GM18868 (cell line): ENCODE measurements around the gene RFX4.
"Not testable (repeated sequence)": the region's sequence is repeated elsewhere in the genome, so short reads cannot be mapped to it uniquely, and the experiment has no call there.

Source experiments
- ATAC-seq: cut with Tn5 transposase; IDR thresholded peaks from one replicate; pipeline ENCODE4 v1.9.1; 2021; ENCODE audit warnings: mild to moderate bottlenecking, moderate library complexity; ENCODE audit not compliant: unreplicated experiment

RFX4 gene

DNA sequence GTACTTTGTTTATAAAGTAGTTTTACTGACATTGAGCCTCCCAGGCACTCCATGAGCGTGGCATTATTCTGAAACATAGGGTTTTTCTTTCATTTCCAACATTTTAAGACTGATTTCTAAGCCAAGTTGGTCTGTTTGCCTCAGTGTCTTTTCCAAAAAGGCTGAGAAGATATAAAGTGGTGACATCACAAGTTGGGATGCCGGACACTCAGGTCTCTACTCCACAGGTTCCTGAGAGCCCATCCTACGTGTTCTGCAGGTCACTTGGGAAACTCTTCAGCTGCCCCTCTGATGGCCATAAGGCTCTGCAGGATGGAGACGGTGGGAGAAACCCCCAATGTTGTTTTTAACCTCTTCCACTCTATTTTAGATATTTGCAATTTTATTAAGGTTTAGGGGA is 6.0 kb downstream of the RFX4 start:
- ATAC-seq = no peak

DNA sequence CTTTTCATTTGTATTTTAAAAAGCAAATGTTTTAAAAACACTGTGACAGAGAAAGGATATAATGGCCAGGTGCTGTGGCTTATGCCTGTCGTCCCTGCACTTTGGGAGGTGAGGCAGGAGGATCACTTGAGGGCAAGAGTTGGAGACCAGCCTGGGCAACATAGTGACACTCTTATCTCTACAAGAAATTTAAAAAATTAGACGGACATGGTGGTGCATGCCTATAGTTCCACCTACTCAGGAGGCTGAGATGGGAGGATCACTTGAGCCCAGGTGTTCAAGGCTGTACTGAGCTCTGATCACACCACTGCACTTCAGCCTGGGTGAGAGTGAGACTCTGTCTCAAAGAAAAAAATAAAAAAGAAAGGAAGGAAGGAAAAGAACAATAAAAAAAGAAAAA is 7.8 kb downstream of the RFX4 start:
- no peak for ATAC-seq

DNA sequence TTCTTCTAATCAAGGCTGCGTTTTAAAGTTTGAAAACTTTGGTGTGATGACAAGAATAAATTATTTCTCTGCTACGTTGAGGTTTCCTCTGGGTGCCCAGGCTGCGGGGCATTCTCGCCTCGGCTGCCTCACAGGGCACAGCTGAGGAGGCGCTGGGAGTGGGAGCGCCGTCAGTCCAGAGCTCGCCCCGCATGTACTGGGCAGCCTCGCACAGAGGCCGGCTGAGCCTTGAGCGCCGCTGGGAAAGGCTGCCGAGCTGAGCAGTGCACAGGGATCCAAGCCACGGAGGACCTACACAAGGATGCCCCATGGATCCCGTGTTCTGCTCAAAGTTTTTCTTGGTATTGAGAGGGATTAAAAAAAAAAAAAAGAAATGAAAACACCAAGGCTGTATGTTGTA is 11.6 kb downstream of the RFX4 start:
- no peak for ATAC-seq

DNA sequence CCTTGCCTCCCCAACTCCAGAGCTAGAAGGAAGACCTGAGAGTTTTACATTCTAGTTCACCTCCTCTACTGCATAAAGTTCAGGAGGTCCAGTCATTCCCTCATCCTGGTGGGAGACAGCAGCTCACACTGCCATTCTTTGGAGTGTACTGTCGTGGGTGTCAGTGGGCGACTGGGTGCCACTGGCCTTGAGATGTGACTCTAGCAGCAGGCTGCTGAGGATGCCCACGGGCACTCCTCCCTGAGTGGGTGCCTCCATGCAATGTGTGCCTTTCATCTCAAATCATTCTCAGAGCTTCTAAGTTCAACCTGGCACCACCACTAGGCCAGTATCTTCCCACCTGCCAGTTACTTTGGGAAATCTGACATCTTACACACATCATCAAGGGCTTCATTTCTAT is 12.5 kb downstream of the RFX4 start:
- ATAC-seq = no peak

DNA sequence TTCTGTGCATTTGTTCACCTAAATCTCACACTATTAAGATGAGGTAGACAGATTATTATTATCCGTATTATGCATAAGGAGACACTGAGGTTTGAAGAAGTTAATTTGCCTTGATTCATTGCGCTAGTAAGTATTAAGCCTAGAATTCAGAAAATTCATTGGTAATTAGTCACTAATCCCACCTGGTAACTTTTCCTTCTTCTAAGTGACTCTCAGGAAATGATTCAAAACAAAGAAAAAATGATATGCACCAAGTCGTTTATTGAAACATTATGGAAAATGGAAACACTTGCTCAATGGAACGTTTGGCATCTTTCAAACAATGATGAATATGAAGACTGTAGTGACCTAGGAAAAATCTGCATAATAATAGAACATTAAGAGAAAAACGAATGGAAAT is 15.2 kb downstream of the RFX4 start:
- no peak for ATAC-seq

DNA sequence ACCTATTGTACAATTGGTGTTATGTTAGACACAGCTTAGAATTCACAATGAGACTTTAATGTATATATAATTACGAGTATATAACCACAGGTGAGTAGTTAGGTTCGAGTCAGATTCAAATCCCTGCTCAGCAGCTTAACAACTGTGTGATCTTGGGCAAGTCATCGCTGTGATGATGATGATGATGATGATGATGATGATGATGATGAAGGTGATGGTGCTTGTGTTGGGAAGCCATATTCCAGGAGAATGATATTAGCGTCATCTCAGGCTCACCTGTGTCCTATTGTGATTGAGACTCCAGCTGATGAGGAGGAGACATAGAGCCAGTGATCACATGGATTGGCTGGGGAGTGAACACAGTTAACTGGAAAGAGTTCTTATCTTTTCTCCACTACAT is 16.5 kb downstream of the RFX4 start:
- ATAC-seq = no peak

DNA sequence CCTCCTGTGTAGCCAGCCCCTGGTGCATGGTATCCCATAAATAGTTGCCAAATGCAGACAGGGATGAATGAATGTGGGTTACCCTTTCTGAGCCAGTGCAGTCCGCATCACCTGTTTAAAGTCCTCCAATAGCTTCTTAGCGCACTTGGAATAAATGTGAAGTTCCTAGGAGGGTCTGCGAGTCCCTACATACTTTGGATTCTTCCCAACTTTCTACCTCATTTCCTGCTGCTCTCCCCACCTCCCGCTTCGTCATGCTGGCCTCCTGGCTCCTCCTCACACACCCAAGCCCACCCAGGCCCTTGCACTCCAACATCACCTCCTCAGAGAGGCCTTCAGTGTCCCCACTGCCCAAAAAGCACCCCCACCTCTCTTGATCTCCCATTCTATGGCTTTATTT is 17.7 kb downstream of the RFX4 start:
- no peak for ATAC-seq

DNA sequence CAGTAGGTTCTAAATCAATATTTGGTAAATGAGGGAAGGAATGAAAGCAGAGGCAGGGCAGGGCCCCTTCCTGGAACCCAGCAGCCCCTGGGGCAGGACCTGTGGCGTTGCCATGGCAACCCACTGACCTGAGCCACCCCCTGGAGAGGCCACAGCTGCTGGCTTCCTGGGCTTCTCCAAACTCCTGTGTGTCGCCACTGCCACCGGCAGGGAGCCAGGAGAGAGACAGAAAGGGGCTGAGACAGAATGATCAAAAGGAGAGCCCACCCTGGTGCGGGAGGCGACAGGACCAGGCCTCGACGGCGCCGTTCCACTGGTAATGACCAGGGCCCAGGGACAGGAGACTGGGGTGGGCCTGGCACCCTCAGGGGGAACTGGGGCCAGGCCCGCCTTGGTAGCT is 18.2 kb downstream of the RFX4 start:
- no peak for ATAC-seq

DNA sequence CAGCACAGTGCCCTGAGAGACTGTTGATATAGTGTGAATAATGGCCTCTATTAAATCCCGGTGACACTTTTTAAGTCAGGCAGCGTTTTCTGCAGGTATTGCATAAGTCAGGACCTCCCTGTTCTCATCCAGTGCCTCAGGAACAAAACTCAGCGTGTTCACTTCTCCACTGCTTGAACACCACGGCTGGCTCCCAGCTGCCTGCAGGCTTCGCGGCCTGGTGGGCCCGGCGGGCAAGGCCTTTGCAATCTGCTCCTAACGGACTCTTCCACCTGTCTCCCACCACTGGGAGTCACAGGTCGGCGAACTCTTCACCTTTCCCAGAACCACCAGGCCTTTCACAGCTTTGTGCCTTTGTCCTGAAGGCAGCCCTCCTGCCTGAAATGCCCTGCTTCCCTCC is 18.7 kb downstream of the RFX4 start:
- ATAC-seq = no peak

DNA sequence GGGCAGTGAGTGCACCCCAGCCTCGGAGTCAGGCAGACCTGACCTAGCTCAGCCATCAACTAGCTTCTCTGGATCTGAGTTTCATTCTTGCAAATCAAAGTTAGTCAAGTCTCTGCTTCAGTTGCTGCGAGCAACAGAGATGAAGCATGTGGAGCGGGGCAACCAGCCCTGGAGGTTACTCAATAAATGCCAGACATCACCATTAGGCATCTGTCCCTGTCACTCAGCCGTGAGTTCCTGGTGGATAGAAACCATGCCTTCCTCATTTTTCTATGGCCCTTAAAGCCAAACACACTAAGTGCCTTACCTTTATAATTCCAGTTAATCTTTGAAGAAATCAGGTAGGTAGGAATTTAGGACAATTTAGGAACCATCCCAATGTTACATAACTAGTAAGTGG is 19.3 kb downstream of the RFX4 start:
- ATAC-seq = no peak

DNA sequence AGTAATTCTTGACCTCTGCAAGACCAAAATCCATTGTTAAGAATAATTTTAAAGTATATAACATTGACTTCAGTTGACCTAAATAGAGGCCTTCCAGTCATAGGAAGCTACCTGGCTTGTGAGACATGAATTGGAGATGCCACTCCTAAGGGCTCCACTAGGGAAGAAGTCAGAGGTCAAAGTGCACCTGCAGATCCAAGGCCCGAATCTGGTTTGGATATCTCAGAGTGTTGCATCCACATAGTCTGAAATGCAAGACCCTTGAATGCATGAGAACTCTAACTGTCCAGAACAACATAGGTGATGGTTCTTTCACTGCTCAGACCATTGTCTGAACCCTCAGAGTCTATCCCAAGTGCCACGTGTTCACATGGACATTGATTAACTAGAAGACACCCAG is 22.4 kb downstream of the RFX4 start:
- ATAC-seq = no peak

DNA sequence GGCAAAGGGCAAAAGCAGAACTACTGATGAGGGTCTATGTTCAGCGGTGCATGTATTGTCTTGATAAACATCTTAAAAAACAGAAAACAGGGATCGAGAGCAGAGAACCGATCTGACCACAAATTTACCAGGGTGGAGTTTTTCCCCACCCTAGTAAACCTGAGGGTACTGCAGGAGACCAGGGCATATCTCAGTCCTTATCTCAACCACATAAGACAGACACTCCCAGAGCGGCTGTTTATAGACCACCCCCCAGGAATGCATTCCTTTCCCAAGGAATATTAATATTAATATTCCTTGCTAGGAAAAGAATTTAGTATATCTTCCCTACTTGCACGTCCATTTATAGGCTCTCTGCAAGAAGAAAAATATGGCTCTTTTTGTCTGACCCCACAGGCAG is 37.8 kb downstream of the RFX4 start:
- not testable (repeated sequence) for ATAC-seq

DNA sequence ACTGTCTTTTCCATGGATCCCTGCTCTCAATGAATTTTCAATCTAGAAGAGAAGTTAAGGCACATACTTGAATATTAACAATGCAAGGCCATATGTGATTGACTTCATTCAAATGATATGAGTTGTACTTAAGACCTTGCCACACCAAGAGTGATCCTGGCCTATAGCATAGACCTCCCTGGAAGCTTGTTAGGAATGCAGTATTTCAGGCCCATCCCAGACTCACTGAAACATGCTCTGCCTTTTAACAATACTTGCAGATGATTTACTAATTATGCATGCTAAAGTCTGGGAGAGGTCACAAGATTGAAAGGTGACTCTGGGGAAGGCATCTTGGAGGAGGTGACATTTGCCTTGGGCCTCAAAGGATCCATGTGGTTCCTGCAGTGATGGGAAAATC is 43.2 kb downstream of the RFX4 start:
- no peak for ATAC-seq

DNA sequence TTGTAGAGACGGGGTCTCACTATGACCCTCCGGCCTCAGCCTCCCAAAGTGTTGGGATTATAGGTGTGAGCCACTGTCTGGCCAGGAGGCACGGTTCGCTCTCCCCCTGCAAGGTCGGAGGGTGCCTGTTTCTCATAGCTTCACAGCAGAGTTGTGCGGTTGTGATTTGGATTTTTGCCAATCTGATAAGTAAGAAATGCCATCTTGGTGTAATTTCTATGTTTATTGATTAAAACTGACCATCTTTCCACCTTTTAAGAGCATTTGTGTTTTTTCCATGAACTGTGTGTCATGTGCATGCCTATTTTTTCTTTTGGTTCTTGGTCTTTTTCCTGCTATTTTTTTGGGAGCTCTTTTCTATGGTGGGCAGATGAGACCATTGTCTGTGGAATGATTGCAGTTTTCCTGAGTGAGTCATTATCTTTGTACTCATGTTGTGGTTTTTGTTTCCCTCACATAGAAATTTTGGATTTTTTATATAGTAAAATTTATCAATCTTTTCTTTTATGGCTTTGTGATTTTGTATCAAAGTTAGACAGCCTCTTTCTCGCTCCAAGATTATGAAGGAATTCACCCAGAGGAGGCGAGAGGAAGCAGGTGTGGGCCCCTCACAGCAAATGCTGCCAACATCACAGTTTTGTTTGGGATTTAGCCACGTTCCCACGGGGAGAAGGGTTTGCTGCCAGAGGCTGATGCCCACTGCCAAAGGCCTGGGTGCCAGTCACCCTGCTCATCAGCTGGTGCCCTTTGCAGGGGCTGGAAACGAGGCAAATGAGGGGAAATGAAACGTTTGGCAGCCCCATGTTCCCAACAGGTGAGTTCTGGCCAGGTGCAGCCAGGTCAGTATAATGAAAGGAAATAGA is 47.2 kb downstream of the RFX4 start:
- ATAC-seq = no peak

DNA sequence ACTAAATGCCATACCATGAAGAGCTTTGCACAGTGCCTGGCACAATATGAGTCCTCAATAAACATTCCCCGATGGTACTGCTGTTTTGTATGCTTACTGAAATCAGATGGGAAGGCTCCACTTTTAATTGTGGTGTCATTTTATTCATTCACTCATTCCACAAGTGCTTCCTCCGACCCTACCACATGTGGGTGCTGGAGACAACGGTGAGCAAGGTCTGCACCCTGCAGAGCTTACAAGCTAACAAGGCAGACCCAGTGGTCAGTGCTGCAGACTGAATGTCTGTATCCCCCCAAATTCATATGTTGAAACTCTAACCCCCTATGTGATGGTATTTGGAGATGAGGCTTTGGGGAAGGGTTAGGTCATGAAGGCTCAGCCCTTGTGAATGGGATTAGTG is 48.3 kb downstream of the RFX4 start:
- no peak for ATAC-seq

DNA sequence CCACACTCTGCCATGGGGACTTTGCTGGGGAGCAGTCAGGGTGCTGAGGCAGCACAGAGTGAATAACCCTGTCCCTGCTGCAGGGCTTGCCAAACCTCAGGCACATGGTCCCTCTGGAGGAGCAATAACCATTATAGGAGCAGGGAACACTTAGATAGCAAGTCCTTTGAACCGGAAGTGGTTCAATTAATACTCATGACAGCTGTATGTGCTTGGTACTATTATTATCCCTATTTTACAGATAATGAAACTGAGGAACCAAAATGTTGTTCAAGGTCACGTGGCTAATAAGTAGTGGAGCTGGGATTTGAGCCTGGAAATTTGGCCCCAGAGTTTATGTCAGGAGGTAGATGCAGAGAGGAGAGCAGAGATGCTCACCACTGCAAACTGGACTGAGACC is 49.0 kb downstream of the RFX4 start:
- ATAC-seq = no peak

DNA sequence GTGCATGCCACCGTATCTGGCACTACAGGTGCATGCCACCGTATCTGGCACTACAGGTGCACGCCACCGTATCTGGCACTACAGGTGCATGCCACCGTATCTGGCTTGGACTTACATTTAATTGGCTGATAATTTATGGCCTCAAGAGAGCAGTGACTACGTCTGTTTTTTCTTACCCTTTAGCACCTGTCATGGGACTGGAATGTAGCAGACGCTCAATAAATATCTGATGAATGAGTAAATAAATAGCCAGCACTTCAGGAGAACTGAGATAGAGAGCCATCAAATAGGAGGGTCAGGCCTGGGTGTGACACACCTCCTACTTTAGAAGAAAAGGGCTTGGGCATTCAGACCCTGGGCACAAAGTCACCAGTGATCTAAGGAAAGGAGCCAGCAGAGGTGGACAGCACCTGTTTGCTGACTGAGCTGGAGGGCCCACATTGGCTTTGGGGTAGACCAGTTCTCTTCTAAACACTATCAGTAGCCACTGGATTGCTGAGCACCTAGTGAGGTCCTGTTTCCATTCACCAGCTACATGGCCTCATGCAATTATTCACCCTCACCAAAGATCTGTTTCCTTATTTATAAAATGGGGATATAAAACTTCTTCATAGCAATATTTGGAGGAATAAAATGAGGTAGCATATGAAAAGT is 50.1 kb downstream of the RFX4 start:
- no peak for ATAC-seq

DNA sequence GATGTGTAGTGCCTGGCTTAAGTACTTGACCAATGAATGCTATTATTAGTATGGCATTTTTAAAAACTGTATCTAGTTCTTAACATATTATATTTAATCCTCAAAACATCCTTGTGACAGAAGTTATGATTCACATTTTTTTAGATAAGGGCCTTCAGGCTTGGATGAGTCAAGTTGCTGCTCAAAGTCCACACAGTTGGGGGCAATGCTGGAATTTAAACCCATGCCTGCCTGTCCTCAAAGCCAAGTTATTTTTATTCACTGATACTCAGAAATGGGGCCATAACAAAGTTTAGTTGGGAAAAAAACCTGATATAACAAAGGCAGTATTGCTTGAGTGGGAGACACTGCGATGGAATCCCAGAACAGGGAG is 50.6 kb downstream of the RFX4 start:
- no peak for ATAC-seq

DNA sequence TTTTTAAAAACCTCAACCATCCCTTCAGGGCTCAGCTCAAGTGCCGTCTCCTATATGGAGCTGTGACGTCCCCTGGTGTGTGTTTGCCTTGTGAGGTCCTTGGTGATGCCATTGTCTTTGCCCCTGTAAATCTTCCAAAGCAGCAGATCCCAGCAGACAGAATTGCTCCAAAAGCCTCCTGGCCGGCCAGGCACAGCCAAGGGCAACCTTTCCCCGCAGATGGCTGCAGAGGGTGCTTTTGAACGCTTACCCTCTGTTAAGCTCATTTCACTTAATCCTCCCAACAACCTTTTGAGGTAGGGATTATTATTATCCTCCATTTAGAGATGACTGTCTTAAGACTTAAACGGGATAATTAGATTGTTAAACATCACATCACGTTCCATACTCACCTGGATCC is 51.4 kb downstream of the RFX4 start:
- ATAC-seq = no peak

DNA sequence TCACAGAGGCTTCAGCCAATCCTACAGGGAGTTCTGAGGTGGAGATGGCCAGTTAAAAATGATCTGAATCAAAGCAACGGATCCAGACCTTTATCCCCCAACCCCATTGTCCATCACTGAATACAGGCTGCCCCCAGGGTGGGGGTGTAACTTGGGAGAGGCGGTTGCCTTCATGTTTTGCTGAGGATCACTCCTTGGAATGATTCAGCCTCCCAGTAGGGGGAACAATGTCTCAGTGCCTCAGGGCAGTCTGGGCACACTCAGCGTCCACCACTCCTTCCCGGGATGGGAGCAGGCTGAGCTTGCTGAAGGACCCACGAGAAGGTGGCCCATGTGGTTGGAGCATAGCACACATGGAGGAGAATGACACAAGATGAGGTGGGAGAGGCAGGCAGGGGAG is 60.2 kb downstream of the RFX4 start:
- no peak for ATAC-seq

DNA sequence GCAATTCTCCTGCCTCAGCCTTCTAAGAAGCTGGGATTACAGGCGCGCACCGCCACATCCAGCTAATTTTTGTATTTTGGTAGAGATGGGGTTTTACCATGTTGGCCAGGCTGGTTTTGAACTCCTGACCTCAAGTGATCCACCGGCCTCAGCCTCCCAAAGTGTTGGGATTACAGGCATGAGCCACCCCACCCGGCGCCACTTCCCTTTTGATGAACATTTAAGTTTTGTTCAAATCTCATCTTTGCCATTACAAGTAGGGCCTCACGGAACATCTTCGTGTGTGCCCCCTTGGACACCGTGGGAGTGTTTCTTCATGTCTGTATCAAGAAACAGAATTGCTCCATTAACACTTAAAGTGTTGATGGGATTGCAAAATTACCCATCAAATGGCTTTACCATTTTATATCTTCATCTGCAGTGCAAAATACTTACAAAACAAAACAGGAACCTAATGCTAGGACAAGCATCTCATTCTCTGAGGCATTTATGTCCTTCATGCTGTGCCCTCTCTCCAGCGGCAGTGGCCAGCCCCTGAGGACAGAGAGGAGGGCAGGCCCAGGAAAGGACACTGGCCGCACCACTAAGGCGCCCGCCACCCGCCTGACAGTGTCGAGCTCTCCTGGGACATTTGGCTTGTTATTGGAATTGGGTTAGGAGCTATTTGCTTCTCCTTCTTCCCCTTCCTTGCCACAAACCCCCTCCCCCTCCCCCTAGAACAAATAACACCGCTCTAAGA is 61.7 kb downstream of the RFX4 start:
- no peak for ATAC-seq

DNA sequence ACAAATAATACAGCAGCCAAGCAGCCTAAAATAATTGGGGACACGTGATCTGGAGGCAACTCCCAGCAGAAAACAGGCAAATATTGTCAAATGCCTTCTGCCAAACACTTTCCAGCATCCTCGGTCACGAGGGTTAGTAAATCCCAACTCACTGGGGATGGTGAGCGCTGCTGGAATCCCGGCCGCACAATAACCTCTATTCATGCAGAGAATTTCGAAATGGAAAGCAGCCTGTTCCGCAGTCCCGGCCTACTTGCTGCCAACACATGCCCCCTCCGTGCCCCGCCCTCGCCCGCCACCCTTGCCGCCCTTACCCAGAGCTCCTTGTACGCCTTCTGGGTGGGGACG is 62.2 kb downstream of the RFX4 start:
- no peak for ATAC-seq
